Measurements from ENCODE around the gene WDR93. TPM values are rescaled to one million over a fixed set of nuclear protein-coding genes. Genes with fewer than 3 reads are reported as not detected.

The WDR93 gene
- total RNA-seq, 4 donors from 2014 or later: 0.13 to 0.42 (median 0.17) TPM; not detected in 1

DNA sequence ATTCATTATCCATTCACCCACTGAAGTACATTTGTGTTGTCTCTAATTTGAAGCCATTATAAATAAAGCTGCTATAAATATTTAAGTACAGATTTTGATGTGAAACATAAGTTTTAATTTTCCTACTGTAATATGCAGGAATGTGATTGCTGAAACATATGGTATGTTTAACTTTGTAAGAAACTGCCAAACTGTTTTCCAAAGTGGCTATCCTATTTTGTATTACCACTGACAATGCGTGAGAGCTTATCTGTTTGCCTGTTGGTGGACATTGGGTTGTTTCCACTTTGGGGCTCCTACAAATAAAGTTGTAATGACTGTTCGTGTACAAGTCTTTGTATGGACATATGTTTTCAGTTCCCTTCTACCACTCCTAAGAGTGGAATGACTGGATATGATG is 2.5 kb downstream of the WDR93 start:
- H3K27ac ChIP-seq (replicated peaks in 1 of 4): no peak overlapping the region
- WGBS: 56% methylated on average over 2 of the region's 2 CpGs
- intact Hi-C loops (cut with DNase I): loop anchor here (5.0 kb wide), 1 partner anchor 46 kb away; no protein-coding TSS in a partner anchor
- H3K9me3 ChIP-seq: no peaks in the 10 kb centered on the region
- H3K27me3 ChIP-seq: no peaks in the 10 kb centered on the region
- peaks cover 6 to 26% (median 19%) of the 10 kb centered on the region in 4 donors for H3K4me1 ChIP-seq
- TF ChIP-seq, protein P1, sequence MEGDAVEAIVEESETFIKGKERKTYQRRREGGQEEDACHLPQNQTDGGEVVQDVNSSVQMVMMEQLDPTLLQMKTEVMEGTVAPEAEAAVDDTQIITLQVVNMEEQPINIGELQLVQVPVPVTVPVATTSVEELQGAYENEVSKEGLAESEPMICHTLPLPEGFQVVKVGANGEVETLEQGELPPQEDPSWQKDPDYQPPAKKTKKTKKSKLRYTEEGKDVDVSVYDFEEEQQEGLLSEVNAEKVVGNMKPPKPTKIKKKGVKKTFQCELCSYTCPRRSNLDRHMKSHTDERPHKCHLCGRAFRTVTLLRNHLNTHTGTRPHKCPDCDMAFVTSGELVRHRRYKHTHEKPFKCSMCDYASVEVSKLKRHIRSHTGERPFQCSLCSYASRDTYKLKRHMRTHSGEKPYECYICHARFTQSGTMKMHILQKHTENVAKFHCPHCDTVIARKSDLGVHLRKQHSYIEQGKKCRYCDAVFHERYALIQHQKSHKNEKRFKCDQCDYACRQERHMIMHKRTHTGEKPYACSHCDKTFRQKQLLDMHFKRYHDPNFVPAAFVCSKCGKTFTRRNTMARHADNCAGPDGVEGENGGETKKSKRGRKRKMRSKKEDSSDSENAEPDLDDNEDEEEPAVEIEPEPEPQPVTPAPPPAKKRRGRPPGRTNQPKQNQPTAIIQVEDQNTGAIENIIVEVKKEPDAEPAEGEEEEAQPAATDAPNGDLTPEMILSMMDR (IDR thresholded peaks at IDR 0.05): no peak
- TF ChIP-seq EP300 (IDR thresholded peaks at IDR 0.05): no peak
- DNase-seq (ENCODE audit: extremely low spot score): no peak
- H3K36me3 ChIP-seq: no peaks in the 10 kb centered on the region
- H3K4me3 ChIP-seq: no peak overlapping the region

DNA sequence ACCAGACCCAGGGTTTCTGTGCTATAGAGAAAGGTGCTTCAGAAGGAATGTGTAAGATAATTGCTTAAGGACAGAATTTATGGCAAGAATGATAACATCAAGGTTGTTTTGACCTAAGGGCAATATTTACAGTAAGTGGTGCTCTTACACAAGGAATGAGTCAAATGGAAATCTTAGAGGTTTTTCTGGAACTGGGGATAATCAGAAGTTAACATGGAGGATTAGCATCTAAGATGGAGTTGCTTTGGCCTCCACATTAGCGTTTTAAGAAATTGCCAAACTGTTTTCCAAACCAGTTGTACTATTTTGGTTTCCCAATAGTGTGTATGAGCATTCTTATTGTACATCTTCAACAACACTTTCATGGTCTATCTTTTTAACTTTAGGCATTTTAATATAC is 3.1 kb downstream of the WDR93 start:
- TF ChIP-seq, protein P1 (IDR thresholded peaks at IDR 0.05): no peak
- TF ChIP-seq EP300 (IDR thresholded peaks at IDR 0.05): no peak
- TF ChIP-seq POLR2A (IDR thresholded peaks at IDR 0.05; ENCODE audit: low read depth): no peak
- no peak for TF ChIP-seq POLR2AphosphoS5 (IDR thresholded peaks at IDR 0.05)
- Histone ChIP-seq H3K36me3 (no peaks in the 10 kb centered on the region), H3K4me3 (no peak overlapping the region), H3K4me1 (peaks cover 6 to 21% (median 17%) of the 10 kb centered on the region in 4 donors), H3K9me3 (no peaks in the 10 kb centered on the region), H3K27ac (replicated peaks in 1 of 4) (no peak overlapping the region), H3K27me3 (no peaks in the 10 kb centered on the region)
- intact Hi-C loops (cut with DNase I): loop anchor here (5.0 kb wide), 1 partner anchor 46 kb away; no protein-coding TSS in a partner anchor
- 95% methylated on average over 1 of the region's 1 CpG for WGBS
- no peak for DNase-seq (ENCODE audit: extremely low spot score)

DNA sequence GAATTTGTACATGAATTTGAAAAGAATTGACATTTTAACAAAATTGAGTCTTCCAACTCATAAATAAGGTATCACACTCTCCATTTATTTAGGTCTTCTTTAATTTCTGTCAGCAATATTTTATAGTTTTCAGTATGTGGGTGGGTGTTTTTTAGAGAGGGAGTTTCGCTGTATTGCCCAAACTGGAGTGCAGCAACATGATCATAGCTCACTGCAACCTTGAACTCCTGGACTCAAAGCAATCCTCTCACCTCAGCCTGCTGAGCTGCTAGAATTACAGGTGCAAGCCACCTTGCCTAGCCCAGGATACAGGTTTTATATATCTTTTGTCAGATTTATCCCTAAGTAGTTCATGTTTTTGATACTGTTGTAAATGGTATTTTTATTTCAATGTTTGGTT is 4.6 kb downstream of the WDR93 start:
- H3K4me1 ChIP-seq: peaks cover 0 to 7% (median 3%) of the 10 kb centered on the region in 4 donors
- TF ChIP-seq EP300 (IDR thresholded peaks at IDR 0.05) (no peak), POLR2AphosphoS5 (IDR thresholded peaks at IDR 0.05) (no peak), POLR2A (IDR thresholded peaks at IDR 0.05; ENCODE audit: low read depth) (no peak)
- TF ChIP-seq, protein P1 (IDR thresholded peaks at IDR 0.05): no peak
- WGBS: 79% methylated on average over 1 of the region's 1 CpG

DNA sequence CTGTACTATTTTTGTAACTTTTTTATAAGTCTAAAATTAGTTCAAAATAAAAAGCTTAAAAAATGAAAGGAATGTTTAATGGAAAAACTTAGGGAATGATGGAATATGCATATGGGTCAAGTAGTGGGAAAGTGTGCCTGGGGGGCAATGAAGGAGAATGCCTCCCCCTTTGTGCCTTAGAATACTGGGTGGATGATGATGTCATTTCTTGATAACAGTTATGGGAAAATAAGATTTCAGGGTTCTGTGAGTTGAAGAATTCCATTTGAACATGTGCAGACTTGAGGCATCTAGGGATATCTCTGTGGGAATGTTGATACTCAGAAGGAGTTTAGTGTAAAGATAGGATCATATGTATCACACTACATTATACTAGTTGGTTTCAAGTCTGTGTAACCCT is 13.8 kb downstream of the WDR93 start:
- Histone ChIP-seq H3K4me3 (no peak overlapping the region), H3K9me3 (no peaks in the 10 kb centered on the region), H3K27me3 (no peaks in the 10 kb centered on the region), H3K36me3 (no peaks in the 10 kb centered on the region), H3K27ac (replicated peaks in 1 of 4) (no peak overlapping the region), H3K4me1 (peaks cover 0 to 4% (median 0%) of the 10 kb centered on the region in 4 donors)
- intact Hi-C loops (cut with DNase I): no loop called here
- TF ChIP-seq POLR2AphosphoS5 (IDR thresholded peaks at IDR 0.05): no peak
- no peak for DNase-seq (ENCODE audit: extremely low spot score)

More for the DNA sequence above, 4.6 kb downstream of the WDR93 start:
- Histone ChIP-seq H3K27ac (replicated peaks in 1 of 4) (no peak overlapping the region), H3K36me3 (no peaks in the 10 kb centered on the region), H3K9me3 (no peaks in the 10 kb centered on the region), H3K27me3 (no peaks in the 10 kb centered on the region), H3K4me3 (no peak overlapping the region)
- peak; percentile 29 for DNase-seq (ENCODE audit: extremely low spot score)
- intact Hi-C loops (cut with DNase I): no loop called here

- 38% methylated on average over 1 of the region's 1 CpG for WGBS
- no peak overlapping the region for H3K27ac ChIP-seq (replicated peaks in 1 of 4)
- intact Hi-C loops (cut with DNase I): no loop called here
- peaks cover 0 to 6% (median 0%) of the 10 kb centered on the region in 4 donors for H3K9me3 ChIP-seq
- no peaks in the 10 kb centered on the region for H3K27me3 ChIP-seq
- DNase-seq (ENCODE audit: extremely low spot score): no peak
- TF ChIP-seq, protein P1 (IDR thresholded peaks at IDR 0.05): no peak
- no peak for TF ChIP-seq POLR2A (IDR thresholded peaks at IDR 0.05; ENCODE audit: low read depth)
- H3K4me1 ChIP-seq: peaks cover 0 to 4% (median 0%) of the 10 kb centered on the region in 4 donors
- no peak overlapping the region for H3K4me3 ChIP-seq
- H3K36me3 ChIP-seq: no peaks in the 10 kb centered on the region
Measured at GRCh38 chr15:89707577-89707976, 17.0 kb downstream of the WDR93 start.

All from esophagus muscularis mucosa (tissue), 4 donors.